Stromal cell of bone marrow (primary cell): ENCODE measurements around the gene NMUR1.

Source experiments
- DNase-seq: peaks from one replicate; pipeline ENCODE4 v3.0.0-alpha.2; 2012; ENCODE audit warnings: low read depth

Gene NMUR1

GRCh38 chr2:231526341-231527090 is 3.7 kb downstream of the NMUR1 start:
- DNase-seq = no peak

DNA sequence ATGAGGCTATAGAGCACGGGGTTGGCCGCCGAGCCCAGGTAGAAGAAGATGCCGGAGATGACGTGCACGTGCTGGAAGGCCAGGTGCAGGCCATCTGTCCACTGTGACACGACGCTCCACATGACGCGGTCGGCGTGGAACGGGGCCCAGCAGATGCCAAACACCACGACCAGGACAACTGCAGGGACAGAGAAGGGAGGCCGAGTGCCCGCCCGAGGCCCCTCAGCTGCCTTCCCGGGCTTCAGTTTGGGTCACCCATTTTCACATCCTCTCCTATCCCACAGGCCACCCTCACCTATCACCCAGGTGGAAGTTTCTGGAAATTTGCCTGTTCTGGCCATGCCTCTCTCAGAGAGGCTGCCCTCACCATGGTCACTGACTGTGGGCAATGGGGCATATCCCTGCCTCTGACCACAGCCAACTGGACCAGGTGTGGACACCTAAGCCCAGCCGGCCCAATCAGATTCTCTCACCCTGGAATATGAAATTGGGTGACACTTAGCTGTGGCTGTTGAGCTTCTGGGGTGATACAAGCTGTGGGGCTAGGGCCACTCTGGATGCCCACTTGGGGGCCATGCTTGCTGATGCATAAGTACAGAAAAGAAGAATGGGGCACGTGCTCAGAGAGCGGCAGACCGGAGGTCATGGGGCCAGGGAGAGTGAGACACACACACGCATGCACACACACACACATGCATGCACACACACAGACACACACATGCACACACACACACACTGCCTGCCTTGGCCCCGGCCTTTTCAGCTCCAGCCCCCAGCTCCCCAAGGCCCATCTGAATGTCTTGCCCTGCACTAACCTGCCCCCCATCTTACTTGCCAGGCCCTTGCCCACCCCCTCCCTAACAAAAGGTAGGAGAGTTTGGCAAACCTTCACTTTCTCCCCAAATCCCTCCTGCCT is 4.7 kb downstream of the NMUR1 start:
- DNase-seq = no peak

DNA sequence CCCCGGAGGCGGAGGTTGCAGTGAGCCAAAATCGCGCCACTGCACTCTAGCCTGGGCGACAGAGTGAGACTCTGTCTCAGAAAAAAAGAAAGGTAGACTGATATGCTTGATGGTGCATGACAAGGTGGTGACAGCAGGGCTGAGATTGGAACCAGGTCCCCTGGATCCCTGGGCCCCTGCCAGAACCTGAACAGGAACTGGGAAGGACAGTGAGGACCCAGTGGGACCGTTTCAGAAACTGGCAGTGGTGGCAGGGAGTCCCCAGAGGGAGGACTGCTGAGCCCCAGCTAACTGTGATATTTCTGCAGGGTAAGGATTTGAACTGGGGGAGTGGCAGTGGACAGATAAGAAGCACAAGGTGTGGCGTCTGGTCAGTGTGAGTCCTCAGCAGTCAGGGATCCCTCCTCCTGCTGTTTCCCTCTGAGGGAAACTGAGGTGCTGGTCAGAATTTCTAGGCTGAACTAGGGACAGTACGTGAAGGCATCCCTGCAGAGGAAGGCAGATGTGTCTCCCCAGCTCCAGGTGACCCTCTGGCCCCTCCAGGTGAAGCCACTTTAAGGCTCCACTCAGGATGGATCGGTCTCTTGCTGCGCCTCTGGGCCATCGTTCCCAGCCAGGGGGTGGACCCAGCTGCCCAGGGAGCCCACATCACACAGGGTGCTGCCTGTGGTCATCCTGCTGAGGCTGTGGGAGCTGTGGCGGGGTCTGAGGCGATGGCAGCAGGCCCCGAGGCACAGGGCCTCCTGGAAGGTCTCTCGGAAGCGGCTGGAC is 5.6 kb downstream of the NMUR1 start:
- DNase-seq = no peak

DNA sequence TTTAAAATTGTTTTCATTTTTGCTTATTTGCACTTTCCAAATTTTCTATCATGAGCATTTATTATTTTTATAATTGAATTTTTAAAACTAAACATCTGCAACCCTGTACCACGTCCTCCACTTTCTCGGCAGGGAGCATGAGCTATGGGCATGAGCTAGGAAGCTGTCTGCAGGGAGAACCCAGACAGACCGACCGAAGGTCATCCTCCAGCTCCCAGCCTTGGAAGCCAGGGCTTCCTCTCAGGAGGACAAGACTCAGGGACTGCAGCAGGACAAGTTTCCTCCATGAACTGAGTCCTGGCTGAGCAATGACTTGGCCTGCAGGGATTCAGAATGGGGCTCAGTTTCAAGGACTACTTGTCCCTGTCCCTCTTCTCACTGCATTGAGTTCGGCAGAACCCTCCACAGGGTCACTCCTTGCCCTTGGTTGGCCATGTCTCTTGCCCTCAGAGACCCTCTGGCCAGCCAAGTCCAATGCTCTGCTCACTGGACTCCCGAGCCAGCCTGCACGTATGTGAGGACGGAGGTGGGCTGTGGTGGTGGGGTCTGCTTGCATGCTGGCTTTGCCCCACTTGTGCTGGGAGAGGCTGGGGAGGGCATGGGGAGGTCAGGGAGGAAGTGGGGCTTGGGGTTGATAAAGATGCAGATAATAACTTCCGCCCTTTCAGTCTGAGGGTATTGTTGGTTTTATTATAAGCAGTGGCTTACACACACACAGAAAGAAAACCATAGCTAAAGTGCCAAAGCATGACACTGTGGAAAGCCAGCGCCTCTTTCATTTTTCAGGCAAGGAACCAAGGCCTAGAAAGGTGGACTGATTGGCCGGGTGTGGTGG is 6.6 kb downstream of the NMUR1 start:
- no peak for DNase-seq

- DNase-seq = no peak
These were observed 7.6 kb downstream of the NMUR1 start for GRCh38 chr2:231522418-231523180.

DNA sequence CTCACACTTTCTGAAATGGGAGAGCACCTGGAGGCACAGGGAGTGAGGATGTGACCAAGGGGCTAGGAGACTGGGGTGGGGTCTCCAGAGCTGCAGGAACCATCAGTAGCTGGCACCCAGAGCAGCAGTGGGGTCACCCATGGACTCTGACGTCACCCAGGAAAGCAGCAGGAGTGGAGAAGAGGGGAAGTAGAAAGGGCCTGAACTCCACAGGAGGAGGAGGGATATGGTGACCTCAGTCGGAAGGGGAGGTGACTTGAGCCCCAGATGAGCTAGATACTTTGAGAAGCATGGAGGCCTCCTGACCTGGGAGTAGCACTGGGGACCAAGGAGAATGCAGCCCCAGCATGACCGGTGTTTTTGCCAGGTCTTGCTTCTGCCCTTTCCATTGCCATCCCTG is 8.8 kb downstream of the NMUR1 start:
- no peak for DNase-seq

DNA sequence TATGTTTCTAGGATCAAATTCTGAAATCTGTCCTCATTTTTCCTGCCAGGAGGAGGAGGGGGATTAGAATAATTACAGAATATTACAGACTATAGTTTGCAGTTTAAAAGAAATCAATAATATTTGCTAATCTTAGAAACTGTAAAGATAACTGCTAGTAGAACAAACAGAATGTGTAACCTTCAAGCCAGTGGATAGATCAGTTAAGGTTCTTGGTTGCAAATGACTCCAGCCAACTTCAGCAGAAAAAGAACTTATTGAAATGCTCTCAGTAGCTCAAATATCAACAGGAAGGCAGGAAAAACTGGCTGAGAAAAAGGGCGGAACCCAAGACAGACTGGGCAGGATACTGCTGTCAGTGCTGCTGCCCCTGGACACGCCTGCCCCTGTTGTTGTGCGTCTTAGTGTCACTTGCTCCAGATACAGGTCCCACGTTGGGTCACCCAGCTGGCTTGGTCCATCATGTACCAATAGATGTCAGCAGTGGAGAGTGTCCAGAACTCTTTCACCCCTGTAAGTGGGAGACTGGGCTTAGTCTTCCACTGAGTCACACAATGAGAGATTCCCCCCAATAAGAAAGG is 10.2 kb downstream of the NMUR1 start:
- no peak for DNase-seq

- DNase-seq = no peak
These were observed 11.5 kb downstream of the NMUR1 start for GRCh38 chr2:231518771-231519170.

- no peak for DNase-seq
These were observed 14.6 kb downstream of the NMUR1 start for GRCh38 chr2:231515603-231516002.

GRCh38 chr2:231514951-231515297 is 15.3 kb downstream of the NMUR1 start:
- no peak for DNase-seq

DNA sequence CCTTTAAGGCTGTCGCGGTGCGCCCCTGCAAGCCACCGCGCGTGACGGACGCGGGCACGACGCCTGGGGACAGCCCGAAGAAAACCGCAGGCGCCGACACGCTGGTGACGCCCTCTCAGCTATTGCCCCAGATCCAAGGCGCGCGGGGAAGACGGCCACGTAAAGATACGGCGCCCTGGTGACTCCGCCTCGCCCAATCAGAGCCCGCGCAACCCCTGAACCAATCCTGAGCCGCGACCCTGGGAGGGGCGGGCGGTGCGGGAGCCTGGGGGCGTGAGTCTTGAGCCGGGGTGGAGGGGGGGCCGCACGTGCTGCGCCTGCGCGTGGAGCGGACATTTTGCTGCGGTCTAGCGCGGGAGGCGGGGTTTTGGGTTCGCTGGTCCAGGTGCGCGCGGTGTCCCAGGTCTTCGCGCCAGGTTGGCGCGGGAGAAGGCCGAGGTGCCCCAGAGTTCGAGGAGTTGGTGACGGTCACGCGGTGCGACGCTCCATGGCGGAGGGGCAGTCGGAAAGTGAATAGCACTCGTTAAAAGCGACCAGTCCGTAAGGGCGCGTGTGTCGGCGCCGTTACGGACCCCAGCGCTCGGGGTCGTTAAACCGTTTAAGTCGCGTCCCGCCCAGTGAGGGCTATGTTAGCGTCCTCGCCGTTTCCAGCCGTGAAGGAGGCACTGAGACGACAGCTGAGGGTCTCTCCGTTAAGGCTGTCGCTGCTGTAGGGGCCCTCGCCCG is 15.9 kb downstream of the NMUR1 start:
- DNase-seq = peak; percentile 97

DNA sequence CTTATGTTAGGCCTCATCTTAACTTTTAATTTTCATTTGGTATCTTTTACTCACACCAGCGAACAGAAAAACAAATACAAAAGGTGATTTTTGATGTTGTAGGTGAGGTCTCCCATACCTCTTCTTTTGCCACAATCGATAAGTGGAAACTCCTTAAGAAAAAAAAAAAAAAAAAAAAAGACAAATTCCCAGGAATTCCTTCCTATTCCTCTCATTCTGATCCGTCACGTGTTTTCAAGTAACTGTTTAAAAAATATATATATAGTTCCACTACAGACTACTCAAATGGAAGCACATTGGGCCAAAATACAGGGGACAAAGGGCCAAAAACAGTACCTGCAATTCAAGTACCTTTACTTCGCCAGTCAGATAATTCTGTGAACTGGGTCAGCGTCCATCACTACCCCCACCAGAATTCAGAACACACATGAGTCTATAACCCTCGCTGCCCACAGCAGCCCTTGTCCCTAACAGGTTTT is 16.5 kb downstream of the NMUR1 start:
- DNase-seq = no peak

- no peak for DNase-seq
These were observed 18.0 kb downstream of the NMUR1 start for GRCh38 chr2:231512222-231512621.

- DNase-seq = no peak
These were observed 26.5 kb downstream of the NMUR1 start for GRCh38 chr2:231503766-231504165.

- DNase-seq = no peak
These were observed 27.6 kb downstream of the NMUR1 start for GRCh38 chr2:231502596-231502995.

GRCh38 chr2:231497651-231498050 is 32.6 kb downstream of the NMUR1 start:
- DNase-seq = no peak

DNA sequence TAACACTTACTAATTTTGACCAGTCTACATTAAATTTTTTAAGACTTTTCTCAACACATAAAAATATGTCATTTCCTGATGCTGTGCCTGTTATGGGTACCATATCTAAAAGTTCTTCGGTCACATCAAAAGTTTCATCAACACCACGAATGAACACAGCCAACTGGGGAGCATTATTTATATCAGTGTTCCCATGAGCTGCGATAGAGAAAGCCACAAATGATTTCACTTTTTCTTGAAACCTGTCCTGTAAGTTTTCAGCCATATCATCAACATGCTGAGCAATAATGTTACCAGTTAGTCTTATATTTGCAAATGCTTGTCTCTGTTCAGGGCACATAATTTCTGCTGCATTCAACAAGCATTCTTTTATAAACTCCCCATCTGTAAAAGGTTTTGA is 35.6 kb downstream of the NMUR1 start:
- DNase-seq = no peak

DNA sequence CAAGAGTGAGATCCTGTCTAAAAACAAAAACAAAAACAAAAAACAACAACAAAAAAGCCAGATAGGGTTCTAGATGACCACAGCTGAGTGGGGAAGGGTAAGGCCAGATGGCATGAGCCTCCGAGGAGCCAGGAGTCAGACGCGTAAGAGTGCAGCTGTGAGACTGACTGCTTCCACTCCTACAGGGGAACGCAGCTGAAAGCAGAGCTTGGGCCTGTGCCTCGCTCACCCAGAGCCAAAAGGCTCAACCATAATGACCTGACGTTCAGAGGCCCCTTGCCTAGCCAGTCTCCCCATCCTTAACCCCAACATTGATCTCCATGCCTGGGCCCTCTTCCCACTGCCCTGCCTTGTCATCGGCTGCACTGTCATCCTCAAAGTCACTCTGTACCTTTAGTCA is 39.4 kb downstream of the NMUR1 start:
- DNase-seq = no peak

DNA sequence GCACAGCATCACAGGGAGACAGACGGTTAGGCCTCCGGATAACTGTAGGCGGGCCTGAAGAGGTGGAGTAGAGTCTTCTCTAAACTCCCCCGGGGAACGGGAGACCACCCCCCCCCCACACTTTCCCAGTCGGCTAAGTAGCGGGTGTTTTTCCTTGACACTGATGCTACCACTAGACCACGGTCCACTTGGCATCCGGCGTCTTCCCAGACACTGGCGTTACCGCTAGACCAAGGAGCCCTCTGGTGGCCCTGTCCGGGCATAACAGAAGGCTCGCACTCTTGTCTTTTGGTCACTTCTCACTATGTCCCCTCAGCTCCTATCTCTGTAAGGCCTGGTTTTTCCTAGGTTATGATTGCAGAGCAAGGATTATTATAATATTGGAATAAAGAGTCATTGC is 40.3 kb downstream of the NMUR1 start:
- no peak for DNase-seq

DNA sequence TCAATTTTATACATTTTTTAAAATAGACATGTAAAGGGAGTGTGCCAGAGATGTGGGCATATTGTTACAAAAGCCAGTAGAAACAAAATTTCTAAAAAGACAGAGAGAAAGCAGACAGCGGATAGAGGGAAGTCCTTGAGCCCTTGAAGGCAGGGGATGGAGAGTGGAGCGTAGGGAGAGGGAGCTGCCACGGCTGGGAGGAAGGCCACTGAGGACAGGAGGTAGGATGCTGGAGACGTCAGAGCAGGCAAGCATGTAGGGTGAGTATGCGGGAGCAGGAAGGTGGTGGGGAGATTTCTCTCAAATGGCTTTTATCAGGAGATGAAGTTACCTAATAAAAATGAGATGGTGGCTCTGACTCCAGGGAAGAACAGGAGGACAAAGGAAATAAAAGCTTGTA is 41.9 kb downstream of the NMUR1 start:
- no peak for DNase-seq
